GM20431 (cell line): ENCODE data around the gene CNNM2.

ENCODE experiments used
- in situ Hi-C: fragments of 300-500 bp; cut with MseI, MboI; formaldehyde crosslinking; loops from one replicate; pipeline ENCODE4 v1.15.0; 2020; ENCODE audit warnings: low sequenced_read_pairs; ENCODE audit not compliant: unreplicated experiment

Gene CNNM2

DNA sequence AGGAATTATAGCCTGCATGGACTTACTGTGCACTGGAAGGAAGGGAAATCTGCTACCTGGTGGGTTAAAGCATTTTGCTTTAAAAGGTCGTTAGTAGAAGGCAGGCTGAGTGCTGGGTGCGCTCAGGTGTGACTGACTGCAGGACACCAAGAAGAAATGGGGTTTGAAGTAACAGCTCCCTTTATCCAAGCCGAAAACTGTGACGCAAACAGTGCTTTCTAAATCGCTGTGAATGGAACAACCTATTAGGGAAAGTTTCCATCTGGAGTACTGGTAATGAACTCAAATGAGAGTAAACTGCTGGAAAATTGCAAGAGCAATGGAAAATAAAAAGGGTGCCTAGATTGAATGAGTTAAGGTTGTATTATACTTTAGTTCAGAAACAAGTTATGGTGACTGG, 95.3 kb downstream of the CNNM2 start:
- in situ Hi-C loops: no loop called here

DNA sequence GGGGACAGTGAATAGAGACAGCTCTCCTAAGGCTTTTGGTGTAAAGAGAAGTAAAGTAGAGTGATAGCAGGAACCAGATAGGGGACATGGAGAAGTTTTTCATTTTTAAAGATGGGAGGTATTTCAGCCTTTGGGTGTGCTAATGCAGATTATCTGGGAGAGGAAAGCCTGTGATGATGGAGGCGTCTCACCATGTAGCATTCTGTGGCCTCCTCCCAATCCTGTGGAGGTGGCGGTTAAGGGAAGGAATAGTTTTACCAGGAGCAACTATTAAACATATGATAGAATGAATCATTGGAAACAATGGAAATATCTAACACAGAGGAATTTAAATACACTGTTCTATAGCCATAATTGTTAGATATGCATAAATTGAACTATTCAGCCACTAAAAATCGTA, 101.3 kb downstream of the CNNM2 start:
- in situ Hi-C loops: no loop called here

- in situ Hi-C loops: no loop called here
Measured at GRCh38 chr10:103021150-103021899, 103.2 kb downstream of the CNNM2 start.

DNA sequence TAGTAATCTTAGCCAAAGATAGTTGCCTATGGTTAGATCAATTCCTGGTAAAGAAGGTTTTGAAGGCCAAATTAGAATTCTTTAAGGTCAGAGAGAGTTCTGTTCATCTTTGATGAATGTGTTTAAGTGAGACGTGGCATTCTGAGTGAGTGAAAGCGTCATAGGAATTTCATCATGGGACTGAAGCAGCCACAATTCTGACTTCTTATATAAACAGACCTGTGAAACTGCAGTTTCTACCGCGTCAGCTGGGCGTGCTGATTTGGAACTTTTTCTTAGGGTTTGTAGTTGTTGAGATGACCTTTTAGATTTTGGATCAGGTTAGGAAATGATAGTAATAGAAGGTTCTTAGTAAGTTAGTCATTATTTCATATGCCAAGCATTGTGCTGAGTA, 103.8 kb downstream of the CNNM2 start:
- in situ Hi-C loops: no loop called here

DNA sequence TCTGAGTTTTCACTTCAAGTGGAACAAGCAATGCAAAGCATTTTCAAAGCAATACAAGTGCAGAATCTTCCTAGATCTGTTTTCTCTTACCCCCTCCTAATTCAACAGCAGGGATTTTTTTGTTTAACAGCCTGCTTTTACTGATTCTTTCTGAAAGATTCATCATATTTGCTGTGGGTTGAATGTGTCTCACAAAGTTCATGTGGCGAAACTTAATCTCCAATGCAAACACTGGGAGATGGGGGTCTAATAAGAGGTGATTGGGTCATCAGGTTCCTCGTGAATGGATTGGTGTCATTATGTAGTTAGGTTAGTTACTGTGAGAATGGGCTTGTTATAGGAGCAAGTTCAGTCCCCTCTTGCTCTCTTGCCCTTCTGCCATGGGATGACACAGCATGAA, 107.6 kb downstream of the CNNM2 start:
- in situ Hi-C loops: no loop called here

DNA sequence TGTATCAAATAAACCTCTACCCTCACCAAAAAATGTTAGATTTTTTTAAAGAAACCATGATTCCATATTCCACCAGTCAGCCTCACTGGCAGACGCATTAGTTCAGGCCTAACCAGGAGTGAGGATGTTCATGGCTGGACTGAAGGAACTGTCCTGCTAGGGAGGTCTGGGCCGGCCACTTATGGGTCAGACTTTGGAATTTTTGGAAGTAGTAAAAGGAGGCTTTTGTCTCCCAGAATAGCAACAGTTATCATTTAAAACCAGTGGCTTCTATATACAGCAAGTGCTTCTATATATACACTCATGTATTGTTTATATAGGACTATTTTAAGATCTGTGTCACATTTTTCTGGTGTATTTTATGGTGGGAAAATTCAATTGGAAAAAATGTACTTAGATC, 120.5 kb downstream of the CNNM2 start:
- in situ Hi-C loops: no loop called here

DNA sequence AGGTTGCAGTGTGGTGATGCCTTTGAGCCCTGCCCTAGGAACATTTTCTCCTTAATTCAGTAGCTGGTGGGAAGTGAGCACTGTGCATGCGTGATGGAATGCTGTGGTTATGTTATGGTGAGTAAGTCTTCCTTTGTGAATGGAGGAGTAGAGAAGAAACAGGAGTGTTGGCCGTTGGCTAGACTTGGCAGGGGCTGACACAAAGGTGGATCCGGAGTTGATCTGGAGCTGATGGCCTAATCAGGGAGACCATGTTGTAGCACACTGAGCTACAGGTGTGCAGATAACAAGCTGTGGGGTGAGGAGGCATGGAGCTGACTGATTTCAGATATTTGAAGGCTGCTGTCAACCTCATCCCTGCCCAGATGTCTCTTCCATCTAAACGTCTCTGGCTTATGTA, 122.3 kb downstream of the CNNM2 start:
- in situ Hi-C loops: no loop called here

GRCh38 chr10:103041391-103041790, 123.3 kb downstream of the CNNM2 start:
- in situ Hi-C loops: no loop called here

GRCh38 chr10:103042129-103042528, 124.0 kb downstream of the CNNM2 start:
- in situ Hi-C loops: no loop called here

- in situ Hi-C loops: no loop called here
Measured at GRCh38 chr10:103042908-103043307, 124.8 kb downstream of the CNNM2 start.

GRCh38 chr10:103044942-103045489, 126.9 kb downstream of the CNNM2 start:
- in situ Hi-C loops: no loop called here

DNA sequence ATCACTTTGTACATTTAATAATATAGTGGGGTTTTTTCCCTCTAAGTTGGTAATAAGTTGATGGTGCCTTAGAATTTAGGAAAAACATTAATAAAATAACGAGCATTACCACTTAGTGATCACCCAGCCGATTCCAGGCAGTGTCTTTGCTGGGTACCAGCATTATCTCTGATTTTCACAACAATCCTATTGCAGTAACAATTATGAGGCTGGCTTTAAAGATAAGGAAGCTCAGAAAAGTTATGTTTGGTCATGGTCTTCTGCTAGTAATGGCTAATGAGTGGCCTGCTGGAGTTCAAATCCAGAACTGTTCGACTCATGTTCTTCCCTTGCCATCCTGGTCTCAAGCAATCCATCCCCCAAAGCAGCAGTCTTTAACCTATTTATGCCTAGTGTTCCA, 127.9 kb downstream of the CNNM2 start:
- in situ Hi-C loops: no loop called here

- in situ Hi-C loops: no loop called here
Measured at GRCh38 chr10:103047381-103047780, 129.3 kb downstream of the CNNM2 start.

- in situ Hi-C loops: no loop called here
Measured at GRCh38 chr10:103049237-103049636, 131.1 kb downstream of the CNNM2 start.

- in situ Hi-C loops: no loop called here
Measured at GRCh38 chr10:103053659-103054581, 135.8 kb downstream of the CNNM2 start.

GRCh38 chr10:103054621-103055020, 136.5 kb downstream of the CNNM2 start:
- in situ Hi-C loops: no loop called here

DNA sequence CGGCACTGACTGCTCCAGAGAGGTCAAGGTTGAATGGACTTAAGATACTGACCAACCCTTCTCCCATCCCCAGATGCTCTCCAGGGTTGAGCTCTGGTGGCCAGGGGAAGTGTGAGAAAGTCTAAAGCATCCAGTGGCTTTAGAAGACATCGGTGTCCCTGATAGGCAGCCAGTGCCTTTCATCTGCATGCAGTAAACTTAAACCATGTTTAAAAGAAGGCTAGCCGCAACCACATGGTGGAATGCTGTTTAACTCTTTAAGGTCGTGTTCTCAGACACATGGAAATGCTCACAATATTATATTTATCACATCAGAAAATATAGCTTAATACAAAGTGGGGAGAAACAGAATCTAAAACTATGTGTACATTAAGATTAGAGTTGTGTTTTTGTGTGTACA, 137.0 kb downstream of the CNNM2 start:
- in situ Hi-C loops: no loop called here

DNA sequence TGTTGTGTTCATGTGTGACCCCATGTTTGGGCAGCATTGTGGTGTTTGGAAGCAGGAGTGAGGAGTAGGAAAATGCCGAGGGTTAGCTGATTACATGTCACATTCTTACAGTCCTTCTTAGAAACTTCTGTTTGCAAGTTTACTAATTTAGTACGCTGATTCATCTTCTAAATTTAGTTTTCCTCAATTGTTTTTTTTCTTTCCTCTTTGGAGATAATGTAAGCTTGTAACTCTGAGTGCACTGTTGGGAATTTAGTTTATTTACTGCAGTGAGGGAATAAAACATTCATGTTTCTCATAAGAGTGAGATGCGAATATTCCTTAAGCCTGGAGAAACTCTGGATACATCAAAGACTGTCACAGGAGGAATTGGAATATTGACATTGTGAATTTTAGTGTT, 139.9 kb downstream of the CNNM2 start:
- in situ Hi-C loops: no loop called here

DNA sequence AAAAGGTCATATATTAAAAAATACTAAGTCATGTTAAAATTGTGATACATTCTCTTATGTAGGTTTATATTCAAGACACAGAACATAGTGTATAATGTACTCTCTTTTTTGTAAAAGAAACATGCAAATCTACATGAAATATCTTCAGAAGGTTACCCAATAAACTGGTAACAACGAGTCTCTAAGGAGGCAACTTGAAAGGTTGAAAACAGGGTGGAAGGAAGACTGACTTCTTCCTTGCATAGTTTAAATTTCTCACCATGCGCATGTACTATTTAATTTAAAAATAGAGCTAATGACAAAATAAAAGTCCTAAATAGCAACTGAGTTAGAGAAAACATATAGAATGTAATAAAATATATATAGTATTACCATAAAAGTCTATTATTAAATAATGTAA, 142.5 kb downstream of the CNNM2 start:
- in situ Hi-C loops: loop anchor here (10.0 kb wide), 1 partner anchor 146 kb away; the partner anchor contains the start of gene CNNM2

GRCh38 chr10:103062854-103063590, 144.9 kb downstream of the CNNM2 start:
- in situ Hi-C loops: loop anchor here (10.0 kb wide), 1 partner anchor 148 kb away; the partner anchor contains the start of gene CNNM2
